Measurements from ENCODE around the gene PGC. TPM values are rescaled to one million over a fixed set of nuclear protein-coding genes. Genes with fewer than 3 reads are reported as not detected.

The PGC gene
- total and polyA plus RNA-seq, 2 donors (not counting 1 experiment from before 2014, with no cell fraction given): not detected

- intact Hi-C loops (cut with micrococcal nuclease): loop anchor here (10.0 kb wide), 1 partner anchor 942 kb away; the partner anchor contains the start of gene PRPH2
- Mint-ChIP-seq H3K27me3 (no peaks in the 10 kb centered on the region), H3K9me3 (ENCODE audit: insufficient read depth) (no peaks in the 10 kb centered on the region), H3K4me3 (peak overlapping the region; percentile 21), H3K27ac (no peak overlapping the region), H3K4me1 (peaks cover 41% of the 10 kb centered on the region)
- ChIA-PET POLR2A (interaction anchor here (1.2 kb wide), 1 partner anchor 263 kb away, joined by 5 read pairs; no protein-coding TSS in a partner anchor), CTCF (interaction anchor here (1.4 to 10.0 kb wide), 3 partner anchors 138 to 263 kb away, joined by 4 to 198 read pairs (median 5); partner anchors contain the start of genes BYSL, MED20 and TAF8)
- Histone ChIP-seq H4K20me1 (ENCODE audit: control insufficient read depth, insufficient read depth, low read length, poor library complexity, severe bottlenecking) (peaks cover 4% of the 10 kb centered on the region), H3K4me2 (replicated peaks; ENCODE audit: low read depth, low read length, poor library complexity, severe bottlenecking) (no peak overlapping the region), H3K4me3 (ENCODE audit: control extremely low read depth in 1 of 5, extremely low read depth in 1 of 5, insufficient read depth in 1 of 5, low read depth in 2 of 5, low read length in 4 of 5) (no peak overlapping the region), H3K27me3 (replicated peaks in 1 of 4; ENCODE audit: control extremely low read depth in 1 of 4, control insufficient read depth in 3 of 4, insufficient read depth in 4 of 4, low read length in 3 of 4) (no peaks in the 10 kb centered on the region), H3K36me3 (replicated peaks in 1 of 2; ENCODE audit: control extremely low read depth in 1 of 2, control insufficient read depth in 1 of 2, extremely low read depth in 1 of 2, insufficient read depth in 2 of 2, low read length in 1 of 2) (no peaks in the 10 kb centered on the region), H3K9me3 (ENCODE audit: control extremely low read depth in 1 of 3, control insufficient read depth in 2 of 3, insufficient read depth in 1 of 3, low read length in 2 of 3) (no peaks in the 10 kb centered on the region), H2AFZ (ENCODE audit: insufficient read depth, low read depth, low read length, poor library complexity, severe bottlenecking) (no peak overlapping the region), H3K9ac (ENCODE audit: low read length) (no peak overlapping the region), H3K79me2 (ENCODE audit: control insufficient read depth, insufficient read depth, low read length) (peaks cover 13% of the 10 kb centered on the region), H3K27ac (ENCODE audit: low read length in 2 of 2) (no peak overlapping the region), H3K4me1 (ENCODE audit: control insufficient read depth in 2 of 2, insufficient read depth in 2 of 2, low read length in 2 of 2) (peaks cover 26 to 37% of the 10 kb centered on the region in 2 donors)
- WGBS (ENCODE audit: insufficient coverage): 100% methylated on average over 4 of the region's 6 CpGs
- DNase-seq (no peak), ATAC-seq (ENCODE audit: low read depth) (no peak)
- TF ChIP-seq CTCF (IDR thresholded peaks at IDR 0.05) (no peak), EZH2 (IDR thresholded peaks at IDR 0.05; ENCODE audit: borderline replicate concordance, insufficient read depth, low read depth, low read length, poor library complexity, severe bottlenecking) (no peak)
These were observed 36.0 kb upstream of the PGC start for GRCh38 chr6:41783106-41783780.

GRCh38 chr6:41781366-41781730 lies 34.2 kb upstream of the PGC start:
- POLR2A ChIA-PET: interaction anchor here (0.6 to 1.0 kb wide), 3 partner anchors 269 to 387 kb away, joined by 3 to 6 read pairs (median 5); partner anchors contain the start of gene TAF8
- ATAC-seq (ENCODE audit: low read depth): no peak
- Histone ChIP-seq H3K27me3 (replicated peaks in 1 of 4; ENCODE audit: control extremely low read depth in 1 of 4, control insufficient read depth in 3 of 4, insufficient read depth in 4 of 4, low read length in 3 of 4) (no peaks in the 10 kb centered on the region), H2AFZ (ENCODE audit: insufficient read depth, low read depth, low read length, poor library complexity, severe bottlenecking) (no peak overlapping the region), H3K36me3 (replicated peaks in 1 of 2; ENCODE audit: control extremely low read depth in 1 of 2, control insufficient read depth in 1 of 2, extremely low read depth in 1 of 2, insufficient read depth in 2 of 2, low read length in 1 of 2) (peaks cover 0 to 9% of the 10 kb centered on the region in 2 experiments), H3K9ac (ENCODE audit: low read length) (no peak overlapping the region), H3K4me2 (replicated peaks; ENCODE audit: low read depth, low read length, poor library complexity, severe bottlenecking) (peak overlapping the region; percentile 90), H3K27ac (ENCODE audit: low read length in 2 of 2) (no peak overlapping the region), H4K20me1 (ENCODE audit: control insufficient read depth, insufficient read depth, low read length, poor library complexity, severe bottlenecking) (peaks cover 4% of the 10 kb centered on the region), H3K4me1 (ENCODE audit: control insufficient read depth in 2 of 2, insufficient read depth in 2 of 2, low read length in 2 of 2) (peaks cover 26 to 37% of the 10 kb centered on the region in 2 donors), H3K79me2 (ENCODE audit: control insufficient read depth, insufficient read depth, low read length) (peaks cover 8% of the 10 kb centered on the region), H3K4me3 (ENCODE audit: control extremely low read depth in 1 of 5, extremely low read depth in 1 of 5, insufficient read depth in 1 of 5, low read depth in 2 of 5, low read length in 4 of 5) (no peak overlapping the region), H3K9me3 (ENCODE audit: control extremely low read depth in 1 of 3, control insufficient read depth in 2 of 3, insufficient read depth in 1 of 3, low read length in 2 of 3) (no peaks in the 10 kb centered on the region)
- no CpG with 5 or more reads among the region's 3 CpGs for WGBS (ENCODE audit: insufficient coverage)
- no peak for TF ChIP-seq CTCF (IDR thresholded peaks at IDR 0.05)
- no peak for TF ChIP-seq EZH2 (IDR thresholded peaks at IDR 0.05; ENCODE audit: borderline replicate concordance, insufficient read depth, low read depth, low read length, poor library complexity, severe bottlenecking)
- intact Hi-C loops (cut with micrococcal nuclease): loop anchor here (10.0 kb wide), 1 partner anchor 943 kb away; the partner anchor contains the start of gene PRPH2
- CTCF ChIA-PET: interaction anchor here (1.2 to 10.0 kb wide), 6 partner anchors 13 to 433 kb away, joined by 3 to 198 read pairs (median 7); partner anchors contain the start of genes BYSL, MED20 and TAF8
- no peak for DNase-seq
- H3K27me3 Mint-ChIP-seq: no peaks in the 10 kb centered on the region
- H3K4me1 Mint-ChIP-seq: peaks cover 38% of the 10 kb centered on the region
- no peak overlapping the region for H3K27ac Mint-ChIP-seq
- H3K4me3 Mint-ChIP-seq: peak overlapping the region; percentile 79
- H3K9me3 Mint-ChIP-seq (ENCODE audit: insufficient read depth): no peaks in the 10 kb centered on the region
